Fibroblast of peridontal ligament (primary cell): ENCODE measurements around the gene RDH12.
"Not testable (repeated sequence)": the region's sequence is repeated elsewhere in the genome, so short reads cannot be mapped to it uniquely, and the experiment has no call there.

Experiments
- DNase-seq: peaks from one replicate; pipeline ENCODE4 v3.0.0-alpha.2; 2010; ENCODE audit errors: extremely low read depth

The RDH12 gene

GRCh38 chr14:67701492-67701891 lies at the start of gene RDH12:
Gene RDH12, plus strand, starts transcription at chr14:67701886. Its CDS starts 20,757 bp downstream, at chr14:67722643.
- not testable (repeated sequence) for DNase-seq

- no peak for DNase-seq
Measured at GRCh38 chr14:67652189-67652588, 49.5 kb upstream of the RDH12 start.

GRCh38 chr14:67653651-67654280 lies 47.9 kb upstream of the RDH12 start:
- DNase-seq: peak; percentile 83

GRCh38 chr14:67663633-67664032 lies 38.1 kb upstream of the RDH12 start:
- DNase-seq: no peak

- DNase-seq: peak; percentile 80
Measured at GRCh38 chr14:67665868-67666267, 35.8 kb upstream of the RDH12 start.

GRCh38 chr14:67666750-67667449 lies 34.8 kb upstream of the RDH12 start:
- peak; percentile 85 for DNase-seq

- no peak for DNase-seq
Measured at GRCh38 chr14:67668559-67668958, 33.1 kb upstream of the RDH12 start.

GRCh38 chr14:67673451-67673850 lies 28.2 kb upstream of the RDH12 start:
- DNase-seq: peak; percentile 28

GRCh38 chr14:67674139-67674479 lies 27.6 kb upstream of the RDH12 start:
- peak; percentile 31 for DNase-seq

- peak; percentile 68 for DNase-seq
Measured at GRCh38 chr14:67674480-67675218, 27.0 kb upstream of the RDH12 start, which contains the start of gene VTI1B. Gene VTI1B, minus strand, starts transcription at chr14:67674632. Its CDS starts 143 bp downstream, at chr14:67674489.

- DNase-seq: no peak
Measured at GRCh38 chr14:67675219-67675582, 26.5 kb upstream of the RDH12 start.

- no peak for DNase-seq
Measured at GRCh38 chr14:67679006-67679405, 22.7 kb upstream of the RDH12 start.

- peak; percentile 76 for DNase-seq
Measured at GRCh38 chr14:67680121-67680602, 21.5 kb upstream of the RDH12 start.

- no peak for DNase-seq
Measured at GRCh38 chr14:67680941-67681340, 20.7 kb upstream of the RDH12 start.

- no peak for DNase-seq
Measured at GRCh38 chr14:67683842-67684241, 17.8 kb upstream of the RDH12 start.

- DNase-seq: no peak
Measured at GRCh38 chr14:67690011-67690410, 11.7 kb upstream of the RDH12 start.

- peak; percentile 87 for DNase-seq
Measured at GRCh38 chr14:67694791-67695393, 6.8 kb upstream of the RDH12 start.

- peak; percentile 90 for DNase-seq
Measured at GRCh38 chr14:67695394-67695949, 6.2 kb upstream of the RDH12 start, which contains the start of gene RDH11. Gene RDH11, minus strand, starts transcription at chr14:67695764. Its CDS starts 61 bp downstream, at chr14:67695703.

- DNase-seq: no peak
Measured at GRCh38 chr14:67697006-67697405, 4.7 kb upstream of the RDH12 start.

GRCh38 chr14:67698179-67698578 lies 3.5 kb upstream of the RDH12 start:
- no peak for DNase-seq

- no peak for DNase-seq
Measured at GRCh38 chr14:67703997-67704396, 2.3 kb downstream of the RDH12 start.
